SH-SY5Y (cell line): Measurements from ENCODE around the gene UQCRHL.

Experiments
- GATA2 ChIP-seq: IDR thresholded peaks from 2 replicates; pipeline ENCODE4 v1.6.1; 2011; ENCODE audit warnings: mild to moderate bottlenecking, low read depth, low read length
- GATA3 ChIP-seq: IDR thresholded peaks from 2 replicates; pipeline ENCODE4 v1.6.1; 2011; ENCODE audit warnings: low read depth, mild to moderate bottlenecking, low read length, moderate library complexity

DNA sequence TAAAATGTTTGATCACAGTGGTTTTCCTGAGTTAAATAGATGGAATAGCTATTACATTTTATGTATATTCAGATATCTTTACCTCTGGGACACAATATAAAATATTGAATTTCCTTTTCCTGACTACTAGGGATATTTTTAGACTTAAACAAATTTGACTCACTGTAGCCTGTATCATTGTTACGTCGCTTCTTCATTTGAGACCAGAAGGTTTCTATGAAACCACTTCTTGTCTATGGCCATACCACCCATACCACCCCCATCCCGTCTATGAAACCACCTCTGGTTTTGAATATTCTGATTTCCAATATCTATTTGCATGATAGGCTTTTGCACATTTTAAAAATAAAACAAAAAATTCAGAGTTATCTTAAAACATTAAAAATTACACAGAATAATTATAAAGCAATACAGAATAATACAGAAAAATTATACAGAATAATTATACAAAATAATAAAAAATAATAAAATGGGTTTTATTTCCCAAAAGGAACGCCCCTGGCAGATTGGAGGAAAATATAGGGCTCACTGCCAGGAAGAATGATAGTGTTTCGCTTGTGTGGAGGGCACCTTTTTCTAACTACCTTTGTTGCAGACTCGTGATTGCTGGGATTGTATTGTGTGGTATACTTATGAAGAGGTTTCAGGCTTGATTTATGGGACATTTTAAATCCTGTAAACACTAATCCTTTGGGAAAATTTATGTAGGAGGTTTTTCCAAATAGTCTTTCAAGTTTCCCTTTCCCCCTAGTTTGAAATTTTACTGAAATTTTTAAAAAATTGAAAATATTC, 44.8 kb upstream of the UQCRHL start:
- no peak for TF ChIP-seq GATA3
- no peak for TF ChIP-seq GATA2
